Skeletal muscle tissue (tissue), 4 donors: ENCODE data around the gene THSD4. TPM values are rescaled to one million over a fixed set of nuclear protein-coding genes. Genes with fewer than 3 reads are reported as not detected.
"Not testable (repeated sequence)": the region's sequence is repeated elsewhere in the genome, so short reads cannot be mapped to it uniquely, and the experiment has no call there.

Source experiments
- H3K27ac ChIP-seq: one replicate; pipeline ENCODE4 v1.7.0; 2013; ENCODE audit warnings: mild to moderate bottlenecking, low read depth, low read length, inconsistent platforms
- H3K27me3 ChIP-seq, 3 donors: one replicate each; pipeline ENCODE4 v1.7.0; 2013; ENCODE audit warnings: low read length in 3 of 3; ENCODE audit not compliant: control insufficient read depth in 3 of 3, insufficient read depth in 3 of 3
- H3K36me3 ChIP-seq, 3 donors: one replicate each; pipeline ENCODE4 v1.7.0; 2013; ENCODE audit warnings: low read length in 3 of 3; ENCODE audit not compliant: control insufficient read depth in 3 of 3, insufficient read depth in 3 of 3
- H3K4me1 ChIP-seq, 3 donors: one replicate each; pipeline ENCODE4 v1.7.0; 2013; ENCODE audit warnings: low read length in 3 of 3, mild to moderate bottlenecking in 3 of 3; ENCODE audit not compliant: control insufficient read depth in 3 of 3, insufficient read depth in 3 of 3
- H3K4me3 ChIP-seq, 3 donors: one replicate each; pipeline ENCODE4 v1.7.0; 2013; ENCODE audit warnings: low read length in 3 of 3
- H3K9ac ChIP-seq, 3 donors: one replicate each; pipeline ENCODE4 v1.7.0; 2013; ENCODE audit warnings: low read length in 3 of 3, mild to moderate bottlenecking in 3 of 3, moderate library complexity in 2 of 3, low read depth in 1 of 3
- H3K9me3 ChIP-seq, 3 donors: one replicate each; pipeline ENCODE4 v1.7.0; 2013; ENCODE audit warnings: low read length in 3 of 3; ENCODE audit not compliant: control insufficient read depth in 3 of 3
- total RNA-seq: library from RNA; depleted of rRNA; stranded (reverse); fragments of >200 nt; gene quantifications from one replicate; pipeline ENCODE4 v1.2.3, GENCODE V29; 2014
- donor health status: Osteomylitis.

THSD4 gene
- total RNA-seq, 1 donor from 2014 or later, result 15.7 TPM

DNA sequence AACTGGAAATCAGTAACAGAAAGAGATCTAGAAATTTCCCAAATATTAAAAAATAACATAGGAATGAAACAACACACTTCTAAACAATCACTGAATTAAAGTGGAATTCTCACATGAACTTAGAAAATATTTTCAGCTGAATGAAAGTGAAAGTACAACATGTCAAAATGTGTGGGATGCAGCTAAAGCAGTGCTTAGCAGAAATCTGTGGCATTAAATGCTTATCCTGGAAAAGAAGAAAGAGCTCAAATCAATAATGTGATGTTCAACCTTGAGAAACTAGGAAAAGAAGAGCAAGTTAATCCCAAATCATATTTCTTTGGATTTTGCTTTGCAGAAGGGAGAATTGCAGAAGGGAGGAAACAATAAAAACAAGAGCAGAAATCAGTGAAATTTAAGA is 596.9 kb downstream of the THSD4 start:
- peaks cover 4 to 11% (median 8%) of the 10 kb centered on the region in 3 donors for H3K4me1 ChIP-seq
- no peak overlapping the region for H3K4me3 ChIP-seq
- no peaks in the 10 kb centered on the region for H3K27me3 ChIP-seq
- H3K9ac ChIP-seq, result no peak overlapping the region
- no peak overlapping the region for H3K27ac ChIP-seq
- no peaks in the 10 kb centered on the region for H3K36me3 ChIP-seq
- no peaks in the 10 kb centered on the region for H3K9me3 ChIP-seq

DNA sequence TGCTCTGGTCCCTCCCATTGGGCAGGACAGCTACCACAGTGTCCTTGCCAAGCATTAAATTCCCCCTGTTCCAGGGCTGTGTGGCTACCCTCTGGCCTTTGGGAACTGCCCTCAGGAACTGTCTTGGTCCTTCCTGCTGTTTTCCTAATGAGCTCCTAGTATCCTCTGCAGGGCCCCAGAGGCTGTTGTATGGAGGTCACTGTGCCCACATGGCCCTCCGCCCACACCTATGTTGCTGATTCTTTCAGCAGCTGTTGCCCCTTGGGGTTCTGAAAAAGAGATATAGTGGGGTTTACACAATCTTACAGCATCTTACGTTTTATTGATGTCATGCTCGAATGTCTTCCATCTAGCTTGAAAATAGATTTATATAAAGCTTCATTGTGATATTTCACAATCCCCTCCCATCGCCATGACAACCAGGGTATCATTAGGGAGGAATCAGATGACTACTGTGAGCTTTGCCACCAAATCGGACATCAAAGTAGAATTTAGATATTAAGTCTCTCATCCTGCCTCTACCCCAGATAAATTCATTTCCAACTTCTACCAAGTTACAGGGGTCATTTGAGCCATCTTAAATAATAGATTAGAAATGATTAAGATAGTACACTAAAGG is 598.0 kb downstream of the THSD4 start:
- Histone ChIP-seq H3K27me3 (no peaks in the 10 kb centered on the region), H3K9me3 (no peaks in the 10 kb centered on the region), H3K4me1 (peaks cover 5 to 8% (median 5%) of the 10 kb centered on the region in 3 donors), H3K9ac (no peak overlapping the region), H3K27ac (no peak overlapping the region), H3K36me3 (no peaks in the 10 kb centered on the region), H3K4me3 (no peak overlapping the region)

DNA sequence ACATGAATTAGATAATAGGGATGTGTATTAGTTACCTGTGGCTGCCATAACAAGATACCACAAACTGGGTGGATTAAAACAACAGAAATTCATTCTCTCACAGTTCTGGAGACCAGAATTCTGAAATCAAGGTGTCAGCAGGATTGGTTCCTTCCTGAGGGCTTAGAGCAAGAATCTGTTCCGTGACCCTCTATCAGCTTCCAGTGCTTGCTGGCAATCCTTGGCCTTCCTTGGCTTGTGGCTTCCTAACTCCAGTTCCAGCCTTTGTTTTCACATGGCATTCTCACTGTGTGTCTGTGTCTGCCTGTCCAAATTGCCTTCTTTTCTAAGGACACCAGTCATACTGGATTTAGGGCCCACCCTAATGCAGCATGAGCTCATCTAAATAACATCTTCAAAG is 600.6 kb downstream of the THSD4 start:
- no peaks in the 10 kb centered on the region for H3K9me3 ChIP-seq
- H3K27ac ChIP-seq, result no peak overlapping the region
- H3K27me3 ChIP-seq, result no peaks in the 10 kb centered on the region
- H3K4me3 ChIP-seq, result no peak overlapping the region
- no peak overlapping the region for H3K9ac ChIP-seq
- peaks cover 0 to 6% (median 2%) of the 10 kb centered on the region in 3 donors for H3K4me1 ChIP-seq
- H3K36me3 ChIP-seq, result no peaks in the 10 kb centered on the region

DNA sequence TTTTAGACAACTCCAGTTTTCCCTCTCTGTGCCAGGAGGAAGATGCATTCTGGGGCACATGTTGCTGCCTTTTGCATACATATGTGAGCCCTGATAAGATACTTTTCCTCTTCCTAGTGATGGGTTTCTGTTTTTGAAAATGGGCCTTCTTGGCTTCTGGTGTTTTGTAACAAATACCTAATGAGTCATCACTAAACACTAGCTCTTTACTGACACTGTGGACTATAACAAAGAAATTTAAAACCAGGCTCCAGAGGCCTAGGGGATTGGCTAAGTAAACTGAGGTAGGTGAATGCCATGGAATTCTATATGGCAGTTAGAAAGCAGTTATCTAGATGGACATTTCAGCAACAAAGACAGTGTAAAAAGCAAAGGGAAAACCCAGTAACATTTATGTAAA is 601.7 kb downstream of the THSD4 start:
- Histone ChIP-seq H3K9me3 (no peaks in the 10 kb centered on the region), H3K36me3 (no peaks in the 10 kb centered on the region), H3K4me3 (no peak overlapping the region), H3K27ac (no peak overlapping the region), H3K27me3 (no peaks in the 10 kb centered on the region), H3K9ac (no peak overlapping the region), H3K4me1 (peaks cover 0 to 6% (median 2%) of the 10 kb centered on the region in 3 donors)

DNA sequence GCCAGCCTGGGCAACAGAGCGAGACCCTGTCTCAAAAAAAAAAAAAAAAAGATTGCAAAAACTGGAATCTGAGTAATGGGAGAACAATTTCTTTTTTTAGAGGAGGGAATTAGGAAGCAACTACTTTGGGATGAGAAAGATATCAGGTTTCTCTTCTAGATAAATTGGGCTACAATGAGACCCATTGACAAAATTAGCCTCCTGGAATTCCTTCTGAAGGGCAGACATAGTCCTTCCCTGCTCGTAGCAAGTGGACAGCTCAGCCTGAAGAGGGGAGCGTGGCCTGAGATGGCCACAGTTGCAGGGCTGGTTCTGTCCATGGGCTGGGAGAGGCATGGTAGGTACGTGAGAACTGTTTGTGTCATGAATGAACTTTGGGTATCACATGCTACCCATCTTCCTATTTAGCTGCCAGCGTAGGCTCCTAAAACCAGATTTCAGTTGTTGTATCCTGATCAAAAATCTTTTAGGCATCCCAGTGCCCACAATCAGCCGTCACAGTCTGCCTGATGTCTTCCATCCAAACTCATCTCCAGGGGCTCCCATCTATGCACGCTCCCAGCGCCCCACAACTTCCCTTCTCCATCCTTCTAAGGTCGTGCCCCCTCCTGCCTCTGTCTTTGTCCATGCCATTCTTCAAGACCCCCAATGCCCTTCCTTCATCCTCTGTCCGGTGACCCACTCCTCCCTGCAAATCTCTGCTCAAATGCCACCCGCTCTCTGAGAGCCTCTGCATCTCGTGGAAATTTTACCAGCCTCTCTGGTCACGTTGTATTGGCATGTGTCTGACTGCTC is 603.0 kb downstream of the THSD4 start:
- Histone ChIP-seq H3K9me3 (no peaks in the 10 kb centered on the region), H3K27me3 (no peaks in the 10 kb centered on the region), H3K4me3 (no peak overlapping the region), H3K27ac (no peak overlapping the region), H3K9ac (no peak overlapping the region), H3K4me1 (peaks cover 0 to 6% (median 2%) of the 10 kb centered on the region in 3 donors), H3K36me3 (no peaks in the 10 kb centered on the region)

DNA sequence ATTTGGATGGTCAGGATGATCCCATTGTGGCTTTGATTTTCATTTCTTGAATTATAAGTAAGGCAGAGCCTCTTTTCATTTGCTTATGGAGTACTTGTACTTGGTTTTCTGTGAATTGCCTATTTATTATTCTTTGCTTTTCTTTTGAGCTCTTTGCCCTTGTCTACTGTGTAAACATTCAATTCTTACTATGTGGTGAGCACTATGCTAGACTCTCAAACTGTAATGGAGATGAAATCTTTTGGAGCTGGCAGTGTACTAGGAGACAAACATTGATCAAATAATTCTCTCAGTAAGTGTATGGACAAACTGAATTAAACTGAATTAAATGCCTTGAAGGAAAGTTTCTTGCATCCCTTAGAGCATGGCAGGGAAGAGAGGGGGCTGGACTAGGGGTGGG is 608.1 kb downstream of the THSD4 start:
- H3K27me3 ChIP-seq, result no peaks in the 10 kb centered on the region
- peaks cover 0 to 3% (median 1%) of the 10 kb centered on the region in 3 donors for H3K4me1 ChIP-seq
- H3K36me3 ChIP-seq, result no peaks in the 10 kb centered on the region
- H3K9ac ChIP-seq, result no peak overlapping the region
- no peak overlapping the region for H3K27ac ChIP-seq
- H3K9me3 ChIP-seq, result no peaks in the 10 kb centered on the region
- no peak overlapping the region for H3K4me3 ChIP-seq

DNA sequence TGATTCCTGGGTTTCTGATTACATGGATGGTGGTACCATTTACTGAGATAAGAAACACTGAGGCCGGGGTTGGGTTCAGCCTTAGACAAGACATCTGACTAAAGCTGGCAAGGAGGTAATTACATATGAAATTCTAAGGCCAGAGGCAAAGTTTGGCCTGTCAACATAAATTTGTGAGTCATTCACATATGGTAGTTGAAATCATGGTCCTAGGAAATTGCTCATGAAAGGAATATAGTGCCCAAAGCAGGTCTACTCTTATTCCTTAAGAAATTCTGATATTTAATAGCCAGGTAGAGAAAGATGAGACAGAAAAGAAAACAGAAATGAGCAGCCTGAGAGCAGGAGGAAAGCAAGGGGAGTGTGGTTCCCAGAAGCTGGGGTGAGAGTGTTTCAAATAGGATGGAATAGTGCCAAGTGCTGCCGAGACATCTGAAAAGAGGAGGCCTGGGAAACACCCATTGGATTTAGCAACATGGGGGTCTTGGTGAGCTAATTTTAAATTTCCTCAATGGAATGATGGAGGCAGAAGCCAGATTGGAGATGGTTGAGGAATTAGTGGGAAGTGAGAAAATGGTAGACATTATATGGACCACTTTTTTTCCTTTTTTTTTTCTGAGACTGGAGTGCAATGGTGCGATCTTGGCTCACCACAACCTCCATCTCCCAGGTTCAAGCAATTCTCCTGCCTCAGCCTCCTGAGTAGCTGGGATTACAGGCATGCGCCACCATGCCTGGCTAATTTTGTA is 610.1 kb downstream of the THSD4 start:
- not testable (repeated sequence) for H3K4me3 ChIP-seq, H3K27ac ChIP-seq, H3K9ac ChIP-seq

GRCh38 chr15:71728881-71729280 is 613.6 kb downstream of the THSD4 start:
- Histone ChIP-seq H3K4me1 (peaks cover 0 to 5% (median 0%) of the 10 kb centered on the region in 3 donors), H3K36me3 (no peaks in the 10 kb centered on the region), H3K27ac (no peak overlapping the region), H3K9me3 (no peaks in the 10 kb centered on the region), H3K9ac (no peak overlapping the region), H3K4me3 (no peak overlapping the region), H3K27me3 (no peaks in the 10 kb centered on the region)

More for the DNA sequence above, 610.1 kb downstream of the THSD4 start:
- not testable (repeated sequence) for H3K9me3 ChIP-seq, H3K27me3 ChIP-seq, H3K36me3 ChIP-seq, H3K4me1 ChIP-seq

DNA sequence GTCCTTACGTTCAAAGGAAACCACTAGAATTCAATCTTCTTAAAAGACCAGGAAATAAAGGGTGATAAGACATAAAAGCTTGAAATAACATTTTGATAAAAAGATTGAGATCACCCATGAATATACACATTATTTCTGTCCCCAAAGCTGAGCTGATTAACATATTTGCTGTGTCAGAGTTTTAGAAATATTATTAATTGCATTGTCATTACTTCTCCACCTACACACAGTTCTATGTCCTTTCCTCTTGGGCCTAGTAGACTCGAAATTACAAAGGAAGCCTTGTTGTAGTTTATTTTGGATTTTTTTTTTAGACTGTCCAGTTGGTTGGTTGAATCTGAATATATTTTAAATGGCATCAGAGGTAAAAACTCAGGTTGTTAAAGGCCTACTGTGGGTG is 614.0 kb downstream of the THSD4 start:
- Histone ChIP-seq H3K27ac (no peak overlapping the region), H3K27me3 (no peaks in the 10 kb centered on the region), H3K9me3 (no peaks in the 10 kb centered on the region), H3K36me3 (no peaks in the 10 kb centered on the region), H3K4me1 (peaks cover 0 to 5% (median 0%) of the 10 kb centered on the region in 3 donors), H3K4me3 (no peak overlapping the region), H3K9ac (no peak overlapping the region)
